GM21515 (cell line): ENCODE measurements around the gene FCRL3.

Experiments used
- ATAC-seq: cut with Tn5 transposase; IDR thresholded peaks from one replicate; pipeline ENCODE4 v1.9.1; 2021; ENCODE audit not compliant: unreplicated experiment

FCRL3 gene

DNA sequence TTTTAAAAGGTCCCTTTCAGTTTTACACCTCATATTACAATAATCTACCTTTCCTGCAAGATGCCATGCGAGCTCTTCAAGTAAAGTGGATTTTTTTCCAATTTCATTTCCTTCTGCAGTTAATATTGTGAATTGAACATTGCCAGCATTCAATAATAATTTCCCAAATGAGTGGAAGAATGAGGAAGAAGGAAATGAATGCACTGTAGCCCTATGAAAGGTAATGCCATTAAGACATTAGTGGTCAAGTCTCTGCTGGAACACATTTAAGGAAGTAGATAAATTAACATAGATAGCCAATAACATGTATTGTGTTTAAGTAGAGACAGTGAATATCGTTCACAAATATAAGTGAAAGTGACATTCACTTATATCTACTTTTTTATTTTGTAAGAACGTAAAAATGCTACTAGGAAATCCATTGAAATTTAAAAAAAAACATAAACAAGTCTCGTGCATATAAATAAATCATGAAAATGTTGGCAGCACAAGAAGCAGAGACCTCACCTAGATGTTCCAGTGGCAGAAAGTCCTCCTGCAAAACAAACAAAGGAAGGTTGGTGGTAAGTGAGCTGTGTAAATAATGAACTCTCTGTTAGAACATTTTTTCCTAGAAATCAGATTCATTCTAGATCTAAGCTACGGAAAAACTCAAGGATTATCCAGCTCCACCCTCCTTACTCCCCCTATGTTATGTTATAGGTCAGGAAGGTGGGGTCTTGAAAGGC lies 17.7 kb downstream of the FCRL3 start:
- ATAC-seq = no peak

- ATAC-seq = no peak
Measured at GRCh38 chr1:157678721-157679120, 21.8 kb downstream of the FCRL3 start.

- no peak for ATAC-seq
Measured at GRCh38 chr1:157673008-157673407, 27.6 kb downstream of the FCRL3 start.

- ATAC-seq = no peak
Measured at GRCh38 chr1:157671895-157672294, 28.7 kb downstream of the FCRL3 start.

GRCh38 chr1:157659576-157660247 lies 40.9 kb downstream of the FCRL3 start:
- ATAC-seq = no peak

GRCh38 chr1:157658571-157658970 lies 42.0 kb downstream of the FCRL3 start:
- no peak for ATAC-seq

DNA sequence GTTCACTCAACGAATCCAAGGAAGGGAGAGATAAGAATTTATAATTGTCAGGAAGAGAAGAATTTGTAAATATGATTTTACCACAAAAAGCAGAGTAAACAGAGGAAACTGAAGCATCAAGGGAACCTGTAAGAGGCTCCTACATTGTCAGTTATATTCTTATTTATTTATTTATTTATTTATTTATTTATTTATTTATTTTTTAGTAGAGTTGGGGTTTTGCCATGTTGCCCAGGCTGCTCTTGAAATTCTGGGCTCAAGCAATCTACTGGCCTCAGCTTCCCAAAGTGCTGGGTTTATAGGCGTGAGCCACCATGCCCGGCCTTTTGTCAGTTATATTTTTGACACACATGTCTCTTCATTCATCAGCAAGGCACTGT lies 47.1 kb downstream of the FCRL3 start:
- ATAC-seq = no peak

DNA sequence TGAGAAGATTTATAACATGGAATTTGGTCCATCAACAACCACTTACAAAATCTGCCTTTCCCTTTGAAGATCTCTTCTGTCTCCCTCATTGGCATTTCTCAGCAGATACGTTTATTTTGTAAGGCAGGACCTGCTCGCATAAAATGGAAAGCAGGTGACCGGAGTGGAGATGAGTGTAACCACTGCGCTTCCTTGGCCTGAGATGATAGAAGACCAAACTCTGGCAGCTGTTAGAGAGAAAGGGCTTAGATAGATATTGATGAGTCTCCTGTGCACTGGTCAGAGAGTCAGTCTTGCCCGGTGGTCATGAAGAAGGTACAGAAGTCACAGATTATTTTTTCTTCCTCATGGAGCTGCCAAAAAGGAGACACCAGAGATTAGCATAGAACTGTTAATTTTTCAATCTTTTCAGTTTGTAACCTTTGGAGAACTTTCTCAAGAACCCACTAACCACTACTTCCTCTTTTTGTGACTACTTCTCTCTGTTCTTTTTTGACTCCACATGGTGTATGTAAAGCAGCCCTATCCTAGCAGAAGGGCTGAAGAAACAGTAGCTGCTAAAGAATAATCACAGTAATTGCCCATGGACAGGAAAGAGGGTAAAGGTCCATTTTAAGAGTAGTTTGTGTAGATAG lies 47.6 kb downstream of the FCRL3 start:
- ATAC-seq = peak; percentile 97

DNA sequence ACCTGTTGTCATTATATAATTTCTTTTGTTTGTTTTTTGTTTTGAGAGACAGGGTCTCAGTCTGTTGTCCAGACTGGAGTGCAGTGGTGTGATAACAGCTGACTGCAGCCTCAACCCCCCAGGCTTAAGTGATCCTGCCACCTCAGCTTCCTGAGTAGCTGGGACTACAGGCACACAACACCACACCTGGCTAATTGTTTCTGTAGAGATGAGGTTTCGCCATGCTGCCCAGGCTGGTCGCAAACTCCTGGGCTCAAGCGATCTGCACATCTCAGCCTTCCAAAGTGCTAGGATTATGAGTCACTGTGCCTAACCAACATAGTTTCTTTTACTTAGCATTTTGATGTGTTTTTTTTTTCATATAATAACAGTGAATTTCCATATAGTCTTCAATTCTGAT lies 52.3 kb downstream of the FCRL3 start:
- no peak for ATAC-seq

GRCh38 chr1:157646144-157646543 lies 54.4 kb downstream of the FCRL3 start:
- ATAC-seq = no peak

GRCh38 chr1:157641177-157641576 lies 59.4 kb downstream of the FCRL3 start:
- no peak for ATAC-seq

GRCh38 chr1:157639800-157640199 lies 60.8 kb downstream of the FCRL3 start:
- no peak for ATAC-seq

- ATAC-seq = no peak
Measured at GRCh38 chr1:157628773-157629172, 71.8 kb downstream of the FCRL3 start.
